CD1c-positive myeloid dendritic cell (primary cell): ENCODE results near the gene GMDS.

Experiments used
- DNase-seq: peaks from one replicate; pipeline ENCODE4 v3.0.0-alpha.2; 2016; ENCODE audit errors: extremely low spot score

The GMDS gene

DNA sequence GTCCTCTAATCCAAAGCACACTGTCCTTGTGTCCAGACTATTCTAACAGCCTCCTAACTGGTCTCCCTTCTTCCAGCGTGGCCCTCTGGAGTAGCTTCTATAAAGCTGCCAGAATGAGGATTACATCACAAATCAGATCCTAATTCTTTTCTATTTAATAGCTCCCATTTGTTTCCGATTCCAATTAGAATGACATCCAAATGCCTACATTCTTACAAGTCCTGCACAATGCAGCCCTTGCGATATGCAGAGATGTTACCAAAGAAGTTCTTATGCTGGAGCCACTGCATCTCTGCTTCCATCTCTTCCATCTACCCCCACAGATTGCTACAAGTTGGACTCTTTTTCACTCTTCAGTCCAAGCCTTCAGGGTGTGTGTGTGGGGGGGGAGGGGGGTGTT is 40.0 kb downstream of the GMDS start:
- DNase-seq: no peak

DNA sequence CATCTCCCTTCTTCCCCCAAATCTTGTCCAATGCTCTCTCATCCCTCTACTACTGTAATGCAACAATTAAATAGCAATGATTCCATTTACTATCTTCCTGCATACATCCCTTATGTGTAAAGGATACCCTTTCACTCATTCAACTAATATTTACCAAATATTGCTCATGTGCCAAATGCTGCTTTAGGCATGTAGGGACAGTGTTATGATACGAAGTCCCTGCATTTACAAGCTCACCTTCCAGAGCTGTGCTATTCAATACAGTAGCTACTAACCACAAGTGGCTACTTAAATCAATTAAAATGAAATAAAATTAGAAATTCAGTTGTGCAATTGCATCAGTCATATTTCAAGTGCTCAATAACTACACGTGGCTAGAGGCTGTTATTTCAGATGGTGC is 41.1 kb downstream of the GMDS start:
- no peak for DNase-seq

DNA sequence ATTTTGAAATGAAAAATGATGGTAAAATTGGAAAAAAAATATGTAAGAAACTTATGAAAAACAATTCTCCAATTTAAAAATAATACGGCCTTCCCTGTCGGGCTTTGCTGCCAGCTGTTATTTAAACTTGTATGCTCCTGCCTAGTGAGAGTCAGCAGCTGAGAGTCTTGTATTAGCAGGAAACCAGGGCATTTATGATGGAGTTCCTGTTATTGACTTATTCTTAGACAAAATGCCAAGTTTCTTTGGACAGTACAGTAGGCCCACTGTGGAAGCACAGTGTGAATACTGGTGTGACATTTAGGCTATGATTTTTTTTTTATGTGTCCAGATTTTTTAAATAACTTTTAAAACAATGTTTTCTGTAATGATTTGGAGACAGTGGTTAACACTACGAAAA is 42.1 kb downstream of the GMDS start:
- no peak for DNase-seq

DNA sequence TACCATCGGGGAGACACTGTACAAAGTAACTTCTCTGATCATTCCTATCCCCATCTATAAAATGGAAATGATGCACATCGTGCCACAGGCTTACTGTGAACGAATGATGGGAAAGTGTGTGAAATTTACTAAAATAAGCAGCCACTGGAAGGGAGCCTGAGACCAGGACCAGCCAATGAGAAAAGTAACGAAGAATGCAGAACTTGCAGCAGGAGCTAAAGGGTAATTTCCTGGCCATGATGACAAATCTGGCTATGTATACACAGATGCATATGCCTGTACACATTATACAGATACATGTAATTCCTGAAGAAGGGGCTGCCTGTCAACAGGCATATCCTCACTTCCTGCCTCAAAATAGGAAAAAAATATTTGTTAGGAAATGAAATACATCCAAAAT is 47.4 kb downstream of the GMDS start:
- no peak for DNase-seq

DNA sequence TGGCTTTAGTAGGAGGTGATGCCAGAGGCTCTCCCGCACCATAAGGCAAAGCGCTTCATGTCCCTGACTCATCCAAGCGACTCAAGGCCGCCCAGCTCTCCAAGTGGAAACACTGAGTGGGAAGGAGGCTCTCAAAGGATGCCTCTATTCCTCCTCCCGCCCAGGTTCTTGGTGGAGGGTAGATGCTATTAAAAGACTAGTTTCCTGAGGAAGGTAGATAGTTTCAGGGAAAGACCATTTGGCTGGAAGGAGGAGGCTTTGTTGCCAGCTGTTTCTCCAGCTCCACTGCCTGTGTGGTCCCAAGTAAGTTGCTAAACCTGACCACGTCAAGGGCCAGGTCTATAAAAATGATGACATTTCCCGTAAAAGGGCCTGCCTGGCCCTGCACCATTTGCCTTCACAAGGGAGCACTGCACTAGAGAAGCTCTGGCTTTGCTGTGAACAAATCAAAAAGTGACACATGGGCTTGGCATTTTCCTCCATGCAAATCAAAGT is 48.2 kb downstream of the GMDS start:
- DNase-seq: no peak

DNA sequence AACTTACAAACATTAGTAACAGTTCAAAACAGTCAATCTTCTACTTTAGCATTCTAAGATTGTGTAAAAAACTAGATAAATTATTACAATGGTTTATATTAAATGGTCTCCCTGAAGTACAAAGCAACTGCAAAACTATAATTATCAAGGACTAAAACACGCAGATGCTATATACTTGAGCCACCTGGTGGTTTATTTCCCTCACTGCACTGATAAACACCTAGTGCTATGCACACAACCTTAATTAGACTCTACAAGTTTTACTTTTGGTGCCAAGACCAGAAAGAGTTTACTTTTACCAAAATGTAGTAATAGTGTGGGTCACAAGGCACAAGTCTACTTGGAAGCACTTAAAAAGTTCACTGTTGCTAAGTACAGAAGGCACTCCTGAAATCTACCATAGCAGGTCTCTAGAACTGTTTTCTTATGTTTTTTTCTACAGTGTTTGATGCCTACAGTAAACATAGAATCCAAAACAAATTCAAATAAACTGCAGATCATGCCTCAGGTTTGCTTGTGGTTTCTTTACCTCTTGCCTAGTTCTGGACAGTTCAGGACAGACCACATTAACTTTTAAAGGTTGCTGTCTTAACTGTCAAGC is 49.2 kb downstream of the GMDS start:
- DNase-seq: peak; percentile 65

DNA sequence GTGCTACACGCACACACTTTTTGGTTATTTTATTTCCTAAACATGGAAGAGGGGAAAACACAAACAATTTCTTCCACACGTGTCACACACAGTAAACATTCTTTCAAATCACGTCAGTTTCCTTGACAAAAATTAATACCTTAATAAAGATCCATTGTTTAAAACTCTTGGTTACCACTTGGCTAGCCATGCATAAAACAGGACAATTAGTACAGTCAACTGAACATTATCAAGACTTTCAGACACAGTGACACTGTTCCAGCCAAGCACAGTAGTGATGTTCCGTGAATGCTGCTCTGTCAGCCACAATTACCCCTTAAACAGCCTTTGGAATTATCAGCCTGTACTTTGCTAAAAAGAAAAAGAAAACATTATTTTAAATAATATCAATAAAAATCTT is 50.8 kb downstream of the GMDS start:
- no peak for DNase-seq

DNA sequence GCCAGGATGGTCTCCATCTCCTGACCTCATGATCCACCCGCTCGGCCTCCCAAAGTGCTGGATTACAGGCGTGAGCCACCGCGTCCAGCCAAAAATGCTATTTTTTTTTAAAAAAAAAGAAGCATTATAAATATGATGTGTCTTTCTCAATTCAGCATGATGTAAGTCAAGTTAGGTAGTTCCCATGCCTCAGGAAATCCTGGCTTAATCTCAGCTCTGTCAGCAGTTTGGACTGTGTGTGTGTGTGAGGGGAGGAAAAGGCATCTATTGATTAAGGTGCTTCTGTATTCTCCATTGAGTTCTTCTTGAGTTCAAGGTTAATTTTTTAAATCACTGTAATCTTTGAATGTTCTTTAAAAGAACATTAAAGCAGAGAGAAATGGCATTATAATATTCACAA is 51.5 kb downstream of the GMDS start:
- DNase-seq: no peak

DNA sequence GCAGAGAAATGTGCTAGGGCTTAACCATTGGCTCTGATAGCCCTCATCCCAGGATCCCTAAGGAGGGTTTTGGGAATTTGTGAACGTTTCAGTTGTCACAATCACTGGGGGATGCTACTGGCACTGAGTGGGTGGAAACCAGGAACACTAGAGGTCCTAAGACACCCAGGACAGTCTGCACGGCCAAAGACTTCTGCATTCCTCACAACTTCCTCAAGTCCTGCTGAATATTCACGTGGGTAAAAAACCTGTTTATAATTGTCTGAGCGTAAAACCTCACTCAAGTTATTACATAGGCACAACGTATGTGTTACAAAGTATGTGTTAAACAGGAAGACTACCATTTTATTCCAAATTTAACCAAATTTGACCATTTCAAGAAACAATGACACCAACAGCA is 52.4 kb downstream of the GMDS start:
- DNase-seq: peak; percentile 60

DNA sequence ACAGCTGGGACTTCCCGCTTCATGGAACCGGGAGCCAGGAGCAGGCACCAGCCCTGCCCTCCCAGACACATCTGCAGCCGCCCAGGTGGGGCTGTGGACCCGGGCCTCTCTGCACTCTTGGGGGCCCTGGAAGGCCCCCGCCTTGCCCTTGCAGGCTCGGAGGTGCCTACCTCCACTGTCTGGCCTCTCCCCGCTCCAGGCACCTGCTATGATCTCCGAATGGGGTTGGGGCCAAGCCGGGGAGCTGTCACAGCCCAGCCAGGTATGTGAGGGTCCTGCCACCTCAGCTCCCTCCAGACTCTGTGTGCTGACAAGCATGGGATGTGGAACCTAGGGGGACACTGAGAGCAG is 54.0 kb downstream of the GMDS start:
- DNase-seq: no peak

DNA sequence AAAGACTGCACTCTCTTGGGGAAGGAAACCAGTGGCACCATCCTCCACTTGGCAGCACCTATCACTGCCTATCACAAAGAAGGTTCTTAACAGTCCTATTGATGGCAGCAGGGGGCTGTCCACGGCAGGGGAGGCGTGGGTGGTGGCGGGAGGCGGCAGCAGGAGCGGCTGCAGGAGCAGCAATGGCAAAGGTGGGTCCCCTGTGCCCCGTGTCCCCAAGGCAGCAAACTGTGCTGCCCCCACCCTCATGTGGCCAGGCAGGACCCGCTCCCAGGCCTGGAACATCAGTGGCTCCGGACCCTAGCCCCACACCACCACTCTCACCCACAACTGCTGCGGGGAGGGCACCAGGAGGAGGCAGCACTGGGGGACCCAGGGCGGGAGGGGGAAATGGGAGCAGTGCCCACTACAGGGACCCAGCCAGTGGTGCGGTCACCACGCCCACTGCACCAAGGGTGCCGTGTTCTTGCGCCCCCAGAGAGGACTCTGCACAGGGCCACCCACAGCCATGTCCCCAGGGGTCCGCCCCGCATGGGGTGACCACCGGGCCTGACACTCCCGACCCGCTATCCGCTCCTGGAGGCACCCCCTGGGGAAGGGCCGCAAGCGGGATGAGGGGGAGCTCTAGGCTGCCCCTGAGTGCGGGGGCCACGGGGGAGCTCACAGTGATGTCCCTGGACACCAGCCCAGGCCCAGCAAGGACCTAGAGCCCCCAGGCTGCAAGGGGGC is 54.6 kb downstream of the GMDS start:
- DNase-seq: no peak

DNA sequence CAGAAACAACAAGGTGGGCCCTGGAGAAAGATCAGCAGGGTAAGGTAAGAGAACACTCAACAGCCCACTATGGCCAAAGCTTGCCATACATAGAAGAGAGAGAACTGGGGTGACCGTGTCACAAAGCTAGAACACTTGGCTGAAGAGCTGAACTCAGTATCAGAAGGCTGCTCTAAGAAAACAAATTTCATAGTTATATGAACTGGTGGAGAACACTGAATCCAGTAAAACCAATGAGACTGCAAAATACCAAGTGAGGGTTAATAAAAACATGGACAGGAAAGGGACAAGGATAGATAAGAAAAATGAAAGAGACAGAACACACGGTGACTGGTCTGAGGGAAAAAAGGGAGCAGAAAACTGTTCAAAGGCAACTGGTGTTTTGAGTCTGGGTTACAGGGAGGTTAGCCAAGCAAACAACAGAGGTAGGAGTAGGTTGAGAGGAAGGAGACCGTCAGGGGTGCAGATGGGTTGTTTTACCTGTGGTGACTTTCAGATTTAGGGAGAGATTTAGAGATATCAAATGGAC is 56.5 kb downstream of the GMDS start:
- DNase-seq: no peak

DNA sequence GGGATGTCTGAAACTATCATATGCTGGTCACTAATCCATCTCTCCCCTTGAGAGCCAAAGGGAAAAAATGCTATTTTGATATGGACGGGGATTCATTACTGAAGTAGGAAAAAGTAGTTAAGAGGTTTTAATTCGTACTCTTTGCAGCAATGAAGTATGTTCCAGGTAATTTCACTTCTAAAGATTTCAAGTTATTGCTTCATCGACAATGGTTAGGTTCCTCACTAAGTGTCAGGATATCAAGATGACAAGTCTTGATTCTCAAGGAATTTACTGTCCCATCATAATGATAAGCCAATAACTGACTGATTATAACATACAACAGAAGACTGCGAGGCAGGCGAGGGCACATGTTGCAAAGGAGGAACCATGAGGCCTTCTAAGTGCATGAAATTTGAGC is 57.0 kb downstream of the GMDS start:
- no peak for DNase-seq

DNA sequence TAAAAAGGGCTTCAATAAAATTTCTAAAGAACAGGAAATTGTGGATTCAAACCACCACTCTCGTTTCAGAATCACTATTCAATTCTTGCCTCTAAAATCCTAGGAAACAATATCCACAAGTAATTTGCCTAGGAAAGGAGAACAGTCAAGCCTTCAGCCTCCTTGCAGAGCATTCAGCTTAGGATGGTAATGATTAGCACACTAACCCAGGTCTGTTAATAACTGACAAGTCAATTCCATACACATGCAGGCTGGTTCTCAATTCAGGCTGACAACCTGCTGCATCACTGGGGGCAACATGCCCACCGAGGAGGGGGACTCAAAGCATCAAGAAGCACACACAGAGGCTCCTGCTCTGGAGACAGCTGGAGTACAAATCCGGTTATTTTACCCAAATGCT is 57.6 kb downstream of the GMDS start:
- no peak for DNase-seq

DNA sequence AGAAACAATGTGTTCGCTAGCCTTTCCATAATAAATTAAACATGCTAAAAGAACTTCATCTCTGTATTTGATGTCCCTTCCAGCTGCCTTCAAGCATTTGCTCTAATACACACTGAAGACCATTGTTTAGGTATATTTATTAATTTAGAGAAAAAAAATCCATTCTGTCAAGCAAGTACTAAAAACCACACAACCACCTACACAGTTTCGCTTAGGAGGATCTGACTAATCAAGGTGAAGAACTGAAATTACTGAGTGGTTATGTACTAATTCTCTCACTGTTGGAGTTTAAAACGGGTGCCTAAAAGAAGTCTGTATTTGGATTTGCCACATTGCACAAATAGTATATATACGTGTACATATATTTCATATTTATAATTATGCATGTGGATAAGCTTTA is 58.9 kb downstream of the GMDS start:
- peak; percentile 18 for DNase-seq

DNA sequence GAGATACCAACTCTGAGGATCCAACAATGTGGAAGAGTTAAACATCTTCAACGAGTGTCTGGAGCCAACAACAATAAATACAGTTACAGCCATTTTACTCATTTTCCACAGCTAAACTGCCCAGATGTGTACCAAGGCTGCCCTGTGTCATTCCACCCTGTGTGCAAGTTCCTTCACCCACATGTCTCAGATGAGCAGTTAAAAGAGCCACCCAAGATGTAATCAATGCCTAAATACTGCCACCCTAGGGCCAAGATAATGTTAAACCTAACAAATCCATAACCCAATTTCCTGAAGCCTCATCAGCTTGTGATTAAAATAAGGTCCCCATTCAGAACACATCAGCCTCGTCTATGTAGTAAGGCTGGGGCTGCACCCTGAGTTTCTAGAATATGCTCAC is 59.9 kb downstream of the GMDS start:
- DNase-seq: no peak

DNA sequence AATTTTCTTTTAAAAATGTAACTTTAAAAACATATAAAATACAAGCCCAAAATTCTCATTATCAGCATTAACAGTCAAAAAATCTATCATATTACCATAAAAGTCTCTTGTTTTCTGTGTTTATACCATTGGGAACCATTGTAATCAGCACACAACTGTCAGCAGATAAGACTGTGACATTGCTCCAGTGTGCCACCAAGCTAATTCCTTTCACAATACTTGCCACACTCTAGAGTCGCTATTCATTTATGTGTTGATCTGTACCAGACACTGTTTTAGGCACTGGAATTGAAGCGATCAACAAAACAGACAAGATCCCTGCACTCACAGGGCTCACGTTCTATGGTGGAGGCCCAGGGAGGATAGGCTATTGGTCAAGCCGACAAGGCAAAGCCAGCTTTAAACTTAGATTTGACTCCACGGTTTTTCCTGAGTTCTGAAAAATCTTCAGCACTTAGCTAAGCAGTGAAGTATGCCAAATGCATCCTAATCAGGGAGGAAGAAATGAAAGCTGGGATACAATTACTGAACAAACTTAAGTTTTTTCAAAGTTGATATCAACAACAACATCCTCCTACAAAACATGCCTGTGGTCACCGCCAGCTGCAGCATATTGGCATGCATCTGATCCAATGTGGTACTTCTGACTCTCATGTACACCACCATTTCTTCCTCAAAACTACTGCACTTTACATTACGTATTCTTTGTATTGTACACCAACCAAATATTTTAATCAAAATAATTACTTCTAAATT is 60.5 kb downstream of the GMDS start:
- DNase-seq: no peak

DNA sequence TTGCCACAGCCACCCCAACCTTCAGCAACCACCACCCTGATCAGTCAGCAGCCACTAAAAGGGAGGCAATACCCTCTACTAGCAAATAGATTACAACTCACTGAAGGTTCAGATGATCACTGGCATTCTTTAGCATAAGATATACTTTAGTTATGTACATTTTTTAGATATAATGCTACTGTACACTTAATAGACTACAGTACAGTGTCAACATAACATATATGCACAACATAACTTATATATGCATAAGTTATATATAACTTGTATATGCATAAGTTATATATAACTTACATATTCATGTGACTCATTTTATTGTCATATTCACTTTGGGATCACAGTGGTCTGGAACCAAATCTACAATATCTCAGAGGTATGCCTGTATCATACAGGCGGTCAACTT is 61.7 kb downstream of the GMDS start:
- no peak for DNase-seq

DNA sequence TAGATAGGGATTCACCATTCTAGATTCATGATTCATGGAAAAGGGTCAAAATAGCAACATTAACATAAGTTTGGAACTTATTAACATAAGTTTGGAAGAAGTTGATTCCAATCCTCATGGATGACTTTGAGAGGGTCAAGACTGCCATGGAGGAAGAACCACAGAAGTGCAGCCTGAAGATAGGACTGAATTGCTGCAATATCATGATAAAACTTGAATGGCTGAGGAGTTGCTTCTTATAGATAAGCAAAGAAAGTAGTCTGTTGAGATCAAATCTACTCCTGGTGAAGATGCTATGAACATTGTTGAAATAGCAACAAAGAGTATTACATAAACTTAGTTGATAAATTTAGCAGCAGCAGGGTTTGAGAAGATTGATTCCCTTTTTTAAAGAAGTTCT is 62.2 kb downstream of the GMDS start:
- no peak for DNase-seq

DNA sequence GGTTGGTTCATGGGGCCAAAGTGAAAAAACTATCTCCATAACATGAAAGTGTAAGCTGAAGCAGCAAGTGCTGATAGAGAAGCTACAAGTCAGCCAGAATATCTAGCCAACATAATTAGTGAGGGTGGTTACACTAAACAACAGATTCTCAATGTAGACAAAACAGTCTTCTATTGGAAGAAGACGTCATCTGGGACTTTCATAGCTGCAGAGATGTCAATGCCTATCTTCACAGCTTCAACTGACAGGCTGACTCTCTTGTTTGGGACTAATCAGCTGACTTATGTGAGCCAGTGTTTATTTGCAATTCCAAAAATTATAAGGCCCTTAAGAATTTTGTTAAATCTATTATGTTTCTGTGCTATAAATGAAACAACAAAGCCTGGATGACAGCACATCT is 63.2 kb downstream of the GMDS start:
- no peak for DNase-seq

DNA sequence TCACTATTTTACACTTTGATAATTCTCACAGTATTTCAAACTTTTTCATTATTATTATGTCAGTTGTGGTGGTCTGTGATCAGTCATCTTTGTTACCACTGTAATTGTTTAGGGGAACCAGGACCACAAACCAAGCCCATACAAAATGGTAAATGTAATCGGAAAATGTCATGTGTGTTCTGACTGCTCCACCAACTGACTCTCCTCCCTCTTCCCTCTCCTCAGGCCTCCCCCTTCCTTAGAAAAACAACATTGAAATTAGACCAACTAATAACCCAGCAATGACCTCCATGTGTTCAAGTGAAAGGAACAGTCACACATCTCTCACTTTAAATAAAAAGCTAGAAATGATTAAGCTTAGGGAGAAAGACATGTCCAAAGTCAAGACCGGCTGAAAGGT is 63.8 kb downstream of the GMDS start:
- no peak for DNase-seq

DNA sequence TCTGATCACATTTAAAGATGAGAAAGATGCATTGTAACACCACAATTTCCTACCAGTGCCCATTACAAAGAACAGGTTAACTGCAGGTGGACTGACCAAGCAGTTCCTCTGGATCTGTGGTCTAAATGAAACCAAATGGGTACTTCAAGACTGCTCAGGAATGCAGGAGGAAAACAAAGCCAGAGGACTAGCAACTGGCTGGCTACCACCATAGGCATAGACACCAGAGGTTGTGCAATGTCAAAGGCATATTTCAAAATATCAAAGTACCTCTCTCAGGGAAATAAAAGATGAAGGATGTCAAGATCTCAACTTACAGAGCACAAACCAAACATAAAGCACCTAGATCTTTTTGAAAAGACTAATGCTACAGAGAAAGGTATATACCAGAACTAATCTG is 65.5 kb downstream of the GMDS start:
- no peak for DNase-seq

DNA sequence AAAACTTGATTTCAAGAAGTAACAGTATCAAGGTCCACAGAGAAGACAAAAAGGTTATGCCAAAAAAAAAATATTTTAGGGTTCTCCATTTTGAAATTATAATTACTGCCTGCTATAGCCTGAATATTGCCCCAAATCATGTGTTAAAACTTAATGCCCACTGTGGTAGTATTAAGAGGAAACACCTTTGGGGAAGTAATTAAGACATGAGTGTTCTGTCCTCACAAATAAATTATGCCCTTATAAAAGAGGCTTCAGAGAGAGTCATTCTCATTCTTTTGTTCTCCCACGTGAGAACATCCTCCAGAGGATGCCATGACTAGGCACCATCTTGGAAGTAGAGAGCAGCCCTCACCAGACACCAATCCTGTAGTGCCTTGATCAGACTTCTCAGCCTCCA is 66.2 kb downstream of the GMDS start:
- no peak for DNase-seq
